GM03348 (cell line): ENCODE results near the gene ASIP.
A peak's percentile ranks its signal among the peaks of the same experiment; 100 is the strongest.
"Not testable (repeated sequence)": the region's sequence is repeated elsewhere in the genome, so short reads cannot be mapped to it uniquely, and the experiment has no call there.

Experiments used
- DNase-seq: peaks from one replicate; pipeline ENCODE4 v3.0.0; 2012; ENCODE audit warnings: low spot score

The ASIP gene

DNA sequence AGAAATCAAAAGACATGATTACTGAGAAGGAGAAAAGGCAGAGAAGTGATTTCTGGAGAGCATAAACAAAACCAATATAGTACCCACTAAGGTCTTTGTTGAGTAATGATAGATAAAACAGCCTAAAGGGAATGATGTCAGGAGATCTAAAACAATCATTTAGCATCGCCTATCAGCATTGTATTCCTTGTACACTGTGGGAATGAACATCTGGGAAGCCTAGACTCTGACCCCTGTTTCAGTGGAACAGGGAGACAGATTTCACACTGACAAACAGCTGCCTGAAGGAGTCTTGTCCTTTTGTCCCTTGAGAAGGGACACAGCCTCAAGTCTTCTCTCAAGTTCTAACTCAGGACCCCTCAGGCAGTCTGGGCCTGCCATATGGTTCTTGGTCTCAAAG is 1.7 kb downstream of the ASIP start:
- DNase-seq, result no peak

DNA sequence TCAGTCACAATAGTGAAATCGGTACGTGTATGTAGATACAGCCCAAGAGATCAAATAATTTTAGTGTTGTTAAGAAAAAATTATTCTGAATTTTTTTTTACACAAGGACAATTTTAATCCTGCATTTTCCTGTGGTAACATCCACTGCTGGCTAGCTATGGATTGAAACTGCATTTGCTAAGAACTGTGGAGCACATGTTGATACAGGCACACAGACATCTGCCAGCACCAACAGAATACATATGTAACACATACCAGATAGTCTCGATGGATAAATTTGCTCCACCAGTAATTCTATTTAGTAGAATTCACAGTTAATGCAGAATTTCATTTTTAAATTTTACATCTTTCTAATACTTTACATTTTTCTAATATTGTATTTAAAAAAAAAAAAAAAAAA is 2.2 kb downstream of the ASIP start:
- DNase-seq, result no peak

DNA sequence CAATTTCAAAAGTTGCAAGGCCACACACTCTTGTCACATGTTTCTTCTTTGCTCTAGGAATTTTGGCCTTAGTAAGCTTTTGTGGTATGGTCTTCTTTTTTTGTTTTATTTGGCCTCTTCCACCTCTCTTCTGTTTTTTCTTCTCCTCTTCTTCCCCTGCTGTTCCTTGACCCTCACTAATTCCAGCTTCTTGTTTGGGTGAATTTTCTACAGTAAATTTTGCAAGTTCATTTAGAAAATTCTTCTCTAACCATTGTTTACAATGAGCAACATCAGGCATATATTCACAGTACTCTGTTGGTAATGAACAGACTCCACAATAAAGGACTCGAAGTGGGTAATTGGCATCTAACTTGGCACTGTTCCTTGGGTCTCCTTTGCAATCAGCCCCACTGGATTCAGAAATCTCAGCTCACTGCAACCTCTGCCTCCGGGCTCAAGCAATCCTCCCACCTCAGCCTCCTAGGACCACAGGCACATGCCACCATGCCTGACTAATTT is 5.0 kb downstream of the ASIP start:
- DNase-seq, result no peak

DNA sequence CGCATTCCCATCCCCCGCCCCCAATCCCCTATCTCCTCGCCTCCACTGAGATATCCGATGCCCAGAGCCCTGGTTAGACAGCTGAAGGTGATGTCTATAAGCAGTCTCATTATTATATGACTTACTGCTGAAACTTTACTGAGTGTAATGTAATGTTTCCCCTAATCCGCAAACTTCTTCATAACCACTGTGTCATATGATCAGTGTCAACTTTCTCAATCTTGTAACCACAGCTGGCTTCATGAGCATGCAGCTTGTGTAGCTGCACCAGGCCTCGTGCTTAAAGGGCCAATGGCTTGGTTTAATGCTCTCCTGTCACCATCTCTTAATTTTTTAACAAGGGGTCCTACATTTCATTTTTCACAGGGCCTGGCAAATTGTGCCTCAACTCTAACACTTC is 8.1 kb downstream of the ASIP start:
- DNase-seq, result peak; percentile 31

DNA sequence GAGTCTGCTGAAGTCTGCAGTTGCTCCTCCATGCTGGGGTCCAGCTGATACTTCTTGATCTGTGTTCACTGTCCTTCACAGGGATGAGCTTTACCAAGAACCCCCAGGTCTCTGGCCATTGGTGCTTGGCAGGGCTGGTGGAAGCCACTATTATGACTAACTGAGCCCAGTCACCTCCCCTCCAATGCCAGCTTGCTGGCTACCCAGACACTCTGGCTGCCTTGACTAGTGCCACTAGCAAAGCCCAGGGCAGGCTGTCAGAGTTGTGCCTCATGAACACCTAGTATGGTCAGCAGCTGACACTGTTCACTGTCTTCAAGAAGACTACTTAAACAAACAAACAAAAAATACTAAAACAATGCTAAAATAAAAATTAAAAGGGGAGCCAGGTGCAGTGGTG is 8.8 kb downstream of the ASIP start:
- DNase-seq, result no peak

DNA sequence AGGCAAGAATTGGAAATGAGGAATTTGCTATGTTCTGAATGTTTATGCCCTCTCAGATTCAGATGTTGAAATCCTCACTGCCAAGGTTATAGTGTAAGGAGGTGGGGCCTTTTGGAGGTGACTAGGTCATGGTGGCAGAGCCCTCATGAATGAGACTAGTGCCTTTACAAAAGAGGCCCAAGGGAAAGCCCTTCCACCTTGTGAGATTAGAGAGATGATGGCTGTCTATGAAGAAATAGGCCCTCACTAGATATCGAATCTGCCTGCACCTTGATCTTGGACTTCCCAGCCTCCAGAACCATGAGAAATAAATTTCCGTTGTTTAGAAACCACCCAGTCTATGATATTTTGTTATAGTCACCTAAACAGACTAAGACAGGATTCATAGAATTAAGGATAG is 10.4 kb downstream of the ASIP start:
- DNase-seq, result no peak

DNA sequence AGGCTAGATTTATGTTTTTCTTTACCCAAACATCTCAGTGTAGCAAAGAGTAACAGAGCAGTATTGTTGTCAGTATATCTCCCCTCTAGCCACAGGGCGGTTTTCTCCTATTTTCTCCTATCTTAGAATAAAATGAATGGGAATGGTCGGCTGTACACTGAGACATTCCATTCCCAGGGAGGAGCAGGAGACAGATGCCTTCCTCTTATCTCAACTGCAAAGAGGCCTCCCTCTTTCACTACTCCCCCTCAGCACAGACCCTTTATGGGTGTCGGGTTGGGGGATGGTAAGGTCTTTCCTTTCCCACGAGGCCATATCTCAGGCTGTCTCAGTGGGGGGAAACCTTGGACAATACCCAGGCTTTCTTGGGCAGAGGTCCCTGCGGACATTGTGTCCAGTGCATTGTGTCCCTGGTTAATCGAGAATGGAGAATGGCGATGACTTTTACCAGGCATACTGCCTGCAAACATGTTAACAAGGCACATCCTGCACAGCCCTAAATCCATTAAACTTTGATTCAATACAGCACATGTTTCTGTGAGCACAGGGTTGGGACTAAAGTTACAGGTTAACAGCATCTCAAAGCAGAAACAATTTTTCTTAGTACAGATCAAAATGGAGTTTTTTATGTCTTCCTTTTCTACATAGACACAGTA is 11.3 kb downstream of the ASIP start:
- not testable (repeated sequence) for DNase-seq

DNA sequence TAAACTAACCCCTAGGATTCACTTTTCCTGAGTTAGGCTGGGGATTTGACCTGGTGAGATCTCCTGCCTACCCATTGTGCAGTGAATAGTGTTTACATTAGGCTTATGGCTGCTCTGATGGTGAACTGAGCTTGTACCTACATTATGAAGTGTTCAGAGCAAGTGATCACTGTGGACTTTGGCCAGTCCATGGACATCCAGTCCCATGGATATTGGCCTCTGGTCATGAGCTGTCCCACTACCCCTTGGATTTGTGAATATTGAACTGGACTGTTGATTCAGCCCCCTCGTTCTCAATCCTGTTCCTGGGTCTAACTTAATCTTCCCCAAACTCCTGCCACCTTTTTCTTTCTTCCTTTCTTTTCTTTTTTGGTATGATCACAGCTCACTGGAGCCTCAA is 13.8 kb downstream of the ASIP start:
- no peak for DNase-seq

DNA sequence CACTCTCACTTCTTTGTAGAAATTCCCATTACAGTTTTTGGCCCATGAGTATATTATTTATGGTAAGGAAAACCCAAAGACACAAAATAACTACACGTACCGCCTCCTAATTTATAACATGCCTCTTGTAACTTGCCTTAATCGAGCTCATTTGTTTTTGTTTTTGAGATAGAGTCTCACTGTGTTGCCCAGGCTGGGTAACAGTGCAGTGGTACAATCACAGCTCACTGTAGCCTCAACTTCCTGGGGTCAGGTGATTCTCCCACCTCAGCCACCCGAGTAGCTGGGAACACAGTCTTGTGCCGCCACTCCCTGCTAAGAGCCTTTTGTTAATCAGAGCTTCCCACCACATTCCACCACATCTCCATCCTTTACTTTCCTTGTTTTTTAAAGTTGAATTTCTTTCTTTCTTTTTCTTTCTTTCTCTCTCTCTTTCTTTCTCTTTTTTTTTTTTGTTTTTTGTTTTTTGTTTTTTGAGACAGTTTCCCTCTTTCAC is 15.5 kb downstream of the ASIP start:
- no peak for DNase-seq

DNA sequence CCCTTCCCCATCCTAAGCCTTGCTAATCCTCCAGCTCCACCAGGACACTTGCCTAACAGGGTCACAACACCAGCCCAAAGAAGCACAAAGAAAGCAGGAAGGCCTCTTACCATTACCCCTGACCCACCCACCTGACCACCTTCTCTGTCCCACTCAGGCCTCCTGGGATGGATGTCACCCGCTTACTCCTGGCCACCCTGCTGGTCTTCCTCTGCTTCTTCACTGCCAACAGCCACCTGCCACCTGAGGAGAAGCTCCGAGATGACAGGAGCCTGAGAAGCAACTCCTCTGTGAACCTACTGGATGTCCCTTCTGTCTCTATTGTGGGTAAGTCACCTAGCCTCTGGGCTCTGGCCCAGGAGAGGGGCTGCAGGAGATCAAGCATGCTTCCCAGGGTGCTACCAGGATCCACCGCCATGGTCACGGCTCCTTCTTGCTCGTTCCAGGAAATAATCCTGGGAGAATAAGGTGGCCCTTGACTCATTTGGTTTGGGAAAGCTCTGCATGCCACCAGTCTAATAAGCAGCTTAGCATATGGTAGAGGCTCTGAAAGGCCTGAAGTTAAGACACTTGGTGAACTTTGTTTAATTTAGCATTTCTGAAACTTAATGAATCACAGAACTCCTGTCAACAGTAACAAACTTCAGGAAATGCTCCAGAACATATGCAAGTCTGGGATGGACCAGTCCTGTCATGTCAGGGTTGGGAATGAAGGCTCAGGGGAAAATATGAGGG is 19.2 kb downstream of the ASIP start:
- DNase-seq, result no peak

DNA sequence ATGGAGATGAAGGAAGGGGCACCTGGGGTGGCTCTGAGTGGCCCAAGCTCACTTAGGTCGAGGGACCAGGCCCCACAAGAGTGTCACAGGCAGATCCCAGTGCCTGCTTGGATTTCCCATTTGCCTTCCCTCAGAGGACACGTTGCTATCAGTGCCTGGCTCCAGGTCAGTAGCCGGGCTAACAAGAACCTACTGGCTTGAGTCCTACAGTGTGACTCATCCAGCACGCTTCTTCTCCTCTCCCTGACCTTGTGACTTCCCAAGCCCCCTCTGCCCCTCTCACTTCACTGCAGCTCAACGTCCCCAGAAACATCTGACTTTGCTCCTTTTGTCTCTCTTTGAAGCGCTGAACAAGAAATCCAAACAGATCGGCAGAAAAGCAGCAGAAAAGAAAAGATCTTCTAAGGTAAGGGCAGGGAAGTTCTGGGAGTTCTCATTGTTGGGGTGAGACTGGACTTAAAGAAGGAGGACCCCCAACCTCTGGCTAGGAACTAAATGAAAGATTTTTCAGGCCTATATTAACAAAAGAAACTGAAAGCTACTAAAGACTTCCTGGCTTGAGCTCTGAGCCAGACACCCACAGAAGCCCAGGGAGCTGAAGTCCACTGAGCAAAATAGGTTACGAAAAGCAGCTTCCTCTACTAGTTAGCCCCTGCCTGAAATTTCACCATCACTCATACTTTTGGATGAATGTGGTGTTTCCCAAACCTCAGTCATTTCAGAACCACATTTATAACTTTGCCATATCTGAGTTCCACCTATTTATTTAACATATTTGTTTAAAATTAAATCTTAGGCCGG is 21.5 kb downstream of the ASIP start:
- peak; percentile 36 for DNase-seq

DNA sequence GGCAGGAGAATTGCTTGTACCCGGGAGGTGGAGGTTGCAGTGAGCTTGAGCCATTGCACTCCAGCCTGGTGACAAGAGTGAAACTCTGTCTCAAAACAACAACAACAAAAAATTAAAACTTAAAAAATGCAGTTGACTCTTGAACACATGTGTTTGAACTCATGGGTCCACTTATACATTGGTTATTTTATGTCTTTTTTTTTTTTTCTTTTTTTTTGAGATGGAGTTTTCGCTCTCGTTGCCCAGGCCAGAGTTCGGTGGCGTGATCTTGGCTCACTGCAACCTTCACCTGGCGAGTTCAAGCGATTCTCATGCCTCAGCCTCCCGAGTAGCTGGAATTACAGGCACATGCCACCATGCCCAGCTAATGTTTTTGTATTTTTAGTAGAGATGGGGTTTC is 22.2 kb downstream of the ASIP start:
- DNase-seq, result not testable (repeated sequence)

DNA sequence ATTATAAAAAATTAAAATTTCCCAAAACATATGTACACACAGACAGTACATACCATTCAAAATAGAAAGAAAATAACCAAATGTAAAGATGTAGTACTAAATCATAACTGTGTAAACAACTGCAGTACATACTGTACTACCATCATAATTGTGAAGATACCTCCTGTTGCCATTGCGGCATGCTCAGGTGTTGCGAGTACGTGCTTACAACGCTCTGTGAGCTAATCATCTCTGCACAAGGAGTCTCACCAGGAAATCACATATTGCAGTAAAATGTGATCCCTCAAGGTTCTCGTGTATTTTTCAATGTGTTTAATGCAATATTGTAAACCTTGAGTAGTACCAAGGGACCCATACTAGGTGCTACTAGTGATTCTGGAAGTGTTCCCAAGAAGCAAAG is 22.9 kb downstream of the ASIP start:
- DNase-seq, result no peak

DNA sequence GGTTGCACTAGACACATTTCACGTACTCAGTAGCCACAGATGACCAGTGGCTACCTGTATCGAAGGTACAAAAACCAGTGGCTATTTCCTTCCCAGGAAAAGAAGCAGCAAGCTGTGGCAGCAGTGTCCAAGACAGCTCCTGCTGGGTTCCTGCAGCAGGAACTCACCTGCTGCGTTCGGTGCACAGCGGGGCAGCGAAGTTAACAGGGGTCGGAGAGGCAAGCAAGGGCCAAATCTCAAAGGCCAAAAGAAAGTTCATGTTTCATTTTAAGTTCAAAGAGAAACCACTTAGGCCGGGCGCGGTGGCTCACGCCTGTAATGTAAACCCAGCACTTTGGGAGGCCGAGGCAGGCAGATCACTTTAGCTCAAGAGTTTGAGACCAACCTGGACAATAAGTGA is 26.9 kb downstream of the ASIP start:
- no peak for DNase-seq

DNA sequence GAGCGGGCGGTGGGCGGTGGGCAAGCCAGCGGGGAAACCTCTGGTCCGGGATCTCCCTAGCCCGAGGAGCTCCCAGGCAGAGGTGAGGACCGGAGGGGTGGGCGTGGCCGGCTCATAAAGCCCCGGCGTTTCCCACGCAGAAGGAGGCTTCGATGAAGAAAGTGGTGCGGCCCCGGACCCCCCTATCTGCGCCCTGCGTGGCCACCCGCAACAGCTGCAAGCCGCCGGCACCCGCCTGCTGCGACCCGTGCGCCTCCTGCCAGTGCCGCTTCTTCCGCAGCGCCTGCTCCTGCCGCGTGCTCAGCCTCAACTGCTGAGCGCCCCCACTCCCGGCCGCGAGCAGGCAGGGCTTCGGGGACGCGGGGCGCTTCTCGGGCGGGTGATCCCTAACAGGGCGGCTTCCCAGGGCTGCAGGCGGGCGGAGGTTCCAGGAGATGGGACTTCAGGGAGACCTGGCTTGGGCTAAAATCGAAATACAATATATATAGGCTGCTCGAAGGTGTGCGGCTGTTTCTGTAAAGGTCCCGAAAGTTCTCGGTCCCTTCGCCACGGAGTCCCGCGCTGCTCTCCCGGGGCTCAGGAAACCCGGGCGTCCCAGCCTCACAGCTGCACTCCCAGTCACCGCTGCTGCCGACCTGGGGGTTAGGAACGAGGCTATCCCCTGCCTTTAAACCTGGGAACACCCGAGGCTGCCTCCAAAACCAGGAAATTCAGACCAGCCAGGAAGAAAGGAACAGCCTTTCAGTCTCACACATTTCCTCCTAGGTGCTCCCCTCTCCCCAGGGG is 27.8 kb downstream of the ASIP start:
- DNase-seq, result peak; percentile 63

DNA sequence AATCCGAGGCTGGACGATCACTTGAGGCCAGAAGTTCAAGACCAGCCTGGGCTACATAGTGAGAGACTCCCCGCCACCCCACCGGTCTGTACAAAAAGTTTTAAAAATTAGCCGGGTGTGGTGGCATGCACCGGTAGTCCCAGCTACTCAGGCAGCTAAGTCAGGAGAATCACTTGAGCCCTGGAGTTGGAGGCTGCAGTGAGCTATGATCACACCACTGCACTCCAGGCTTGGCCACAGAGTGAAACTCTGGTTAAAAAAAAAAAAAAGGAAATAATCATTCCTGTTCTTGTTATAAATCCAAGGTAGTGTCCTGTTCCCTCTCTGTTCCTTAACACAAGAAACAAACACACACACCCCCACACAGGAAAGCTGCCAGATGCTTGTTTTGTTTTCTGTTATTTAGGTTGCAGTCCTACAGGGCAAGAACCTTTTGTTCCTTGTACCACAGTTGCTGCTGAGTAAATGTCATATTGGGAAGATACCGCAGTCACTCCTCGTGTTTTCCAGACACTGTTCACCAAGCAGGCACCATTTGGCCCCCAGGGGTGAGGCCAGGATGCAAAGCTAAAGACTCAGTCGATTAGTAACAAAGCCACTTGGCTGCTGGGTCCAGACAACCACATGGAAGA is 28.9 kb downstream of the ASIP start:
- DNase-seq, result no peak

DNA sequence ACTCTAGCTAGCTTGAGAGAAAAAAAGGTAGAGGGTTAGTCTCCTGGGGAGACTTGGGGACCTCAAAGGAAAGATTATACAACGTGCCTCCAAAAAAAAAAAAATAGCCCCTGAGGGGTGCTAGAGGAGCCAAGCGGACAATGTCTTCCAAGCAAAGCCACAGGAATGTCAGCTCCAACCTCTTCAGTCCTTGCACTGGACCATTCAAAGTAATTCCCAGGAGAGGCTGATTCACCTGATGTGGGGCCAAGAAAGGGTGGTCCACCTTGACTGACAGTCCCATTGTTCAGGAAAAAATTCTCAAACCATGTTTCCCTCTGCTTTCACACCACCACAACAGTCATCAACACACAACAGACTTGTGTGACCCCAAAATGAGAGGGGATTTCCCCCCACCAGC is 30.7 kb downstream of the ASIP start:
- DNase-seq, result peak; percentile 83

DNA sequence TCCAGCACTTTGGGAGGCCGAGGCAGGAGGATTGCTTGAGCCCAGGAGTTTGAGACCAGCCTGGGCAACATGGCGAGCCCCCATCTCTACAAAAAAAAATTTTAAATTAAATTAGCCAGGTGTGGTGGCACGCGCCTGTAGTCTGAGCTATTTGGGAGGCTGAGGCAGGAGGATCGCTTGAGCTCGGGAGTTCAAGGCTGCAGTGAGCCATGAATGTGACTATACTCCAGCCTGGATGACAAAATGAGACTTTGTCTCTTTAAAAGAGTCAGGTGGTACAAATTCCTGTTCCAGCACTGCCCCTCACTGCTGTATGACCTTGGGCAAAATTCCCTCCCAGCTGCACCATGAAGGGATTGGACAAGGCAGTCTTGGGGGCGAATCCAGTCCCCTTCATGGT is 33.5 kb downstream of the ASIP start:
- DNase-seq, result no peak

DNA sequence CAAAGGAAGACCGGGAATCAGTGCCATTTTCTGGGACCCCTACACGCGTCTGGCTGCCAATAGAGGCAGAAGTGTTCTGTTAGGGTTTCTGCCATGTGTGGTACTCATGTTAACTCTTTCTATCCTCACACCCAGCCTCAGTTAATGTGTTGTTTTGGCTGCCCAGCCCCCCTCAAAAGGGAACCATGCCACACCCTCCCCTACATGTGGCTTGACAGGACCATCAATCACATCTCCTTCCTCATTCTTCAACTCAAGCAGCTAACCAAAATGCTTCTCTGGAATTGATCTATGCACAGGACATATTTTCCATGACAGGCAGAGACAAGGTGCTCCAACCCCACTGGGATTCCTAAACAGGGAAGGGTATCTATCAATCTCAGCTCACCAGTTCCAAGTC is 40.0 kb downstream of the ASIP start:
- DNase-seq, result no peak

DNA sequence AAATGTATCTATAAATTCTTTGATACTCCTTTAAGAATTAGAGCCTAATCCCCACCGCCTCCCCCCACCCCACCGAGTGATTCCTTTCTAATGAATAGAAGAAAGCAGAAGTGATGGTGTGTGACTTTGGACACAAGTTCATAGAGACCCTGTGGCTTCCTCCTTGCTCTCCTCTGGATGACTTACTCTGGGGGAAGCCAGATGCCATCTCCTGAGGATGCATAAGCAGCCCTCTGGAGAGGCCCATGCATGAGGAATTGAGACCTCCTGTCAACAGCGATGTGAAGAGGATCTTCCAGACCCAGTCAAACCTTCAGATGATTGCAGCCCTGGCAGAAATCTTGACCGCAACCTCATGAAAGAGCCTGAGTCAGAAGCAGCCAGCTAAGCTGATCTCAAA is 40.8 kb downstream of the ASIP start:
- DNase-seq, result no peak

DNA sequence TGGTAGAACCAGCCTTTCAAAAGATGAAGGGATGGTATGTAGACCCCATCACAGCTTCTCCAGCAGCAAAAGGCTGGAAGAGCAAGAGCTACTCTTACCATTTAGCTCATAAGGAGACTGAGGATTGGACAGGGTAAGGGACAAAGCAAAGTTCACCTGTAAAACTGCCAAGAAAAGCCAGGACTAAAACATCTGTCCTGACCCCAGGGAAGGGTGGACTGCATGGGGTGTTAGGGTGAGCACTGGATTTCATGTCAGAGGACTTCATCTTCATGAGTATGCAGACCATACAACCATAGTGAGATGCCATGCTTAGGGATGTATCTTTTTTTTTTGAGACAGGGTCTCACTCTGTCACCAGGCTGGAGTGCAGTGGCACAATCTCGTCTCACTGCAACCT is 42.6 kb downstream of the ASIP start:
- DNase-seq, result no peak

DNA sequence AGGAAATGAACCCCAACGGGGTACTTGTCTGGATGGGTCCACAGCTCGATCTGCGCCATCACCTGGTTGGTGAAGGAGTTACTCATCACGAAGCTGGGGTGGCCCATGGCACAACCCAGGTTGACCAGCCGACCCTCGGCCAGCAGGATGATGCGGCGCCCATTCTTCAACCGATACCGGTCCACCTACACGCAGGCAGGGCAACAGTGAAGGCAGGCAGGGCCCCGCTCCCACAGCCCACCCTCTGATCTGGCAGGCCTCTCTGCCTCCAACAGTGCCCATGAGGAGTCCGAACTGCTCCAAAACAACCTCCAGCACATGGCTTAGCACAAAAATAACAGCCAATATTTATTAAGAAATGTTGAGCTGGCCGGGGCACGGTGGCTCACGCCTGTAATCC is 44.2 kb downstream of the ASIP start:
- no peak for DNase-seq
